KMS-11 (cell line): Measurements from ENCODE around the gene YKT6.

Experiments used
- H2AFZ ChIP-seq: fragments of 200-600 bp; sonication (generic); 2 replicates; pipeline ENCODE4 v1.6.1; 2016; ENCODE audit warnings: antibody characterized with exemption, mixed run types, low read depth
- H3K27ac ChIP-seq: fragments of 200-600 bp; sonication (generic); 2 replicates; pipeline ENCODE4 v1.6.1; 2016; ENCODE audit warnings: mild to moderate bottlenecking, mixed run types
- H3K27me3 ChIP-seq: fragments of 200-600 bp; sonication (generic); 2 replicates; pipeline ENCODE4 v1.6.1; 2017; ENCODE audit warnings: mild to moderate bottlenecking, low read depth, mixed run types, moderate library complexity; ENCODE audit not compliant: insufficient read depth
- H3K36me3 ChIP-seq: fragments of 200-600 bp; sonication (generic); 2 replicates; pipeline ENCODE4 v1.6.1; 2017; ENCODE audit warnings: mild to moderate bottlenecking, mixed run types; ENCODE audit not compliant: insufficient read depth
- H3K4me1 ChIP-seq: fragments of 200-600 bp; sonication (generic); 2 replicates; pipeline ENCODE4 v1.6.1; 2016; ENCODE audit warnings: mild to moderate bottlenecking, low read depth, mixed run types; ENCODE audit not compliant: poor library complexity, severe bottlenecking
- H3K4me2 ChIP-seq: fragments of 200-600 bp; sonication (generic); 2 replicates; pipeline ENCODE4 v1.7.0; 2016; ENCODE audit warnings: mild to moderate bottlenecking, mixed run types
- H3K4me3 ChIP-seq: fragments of 200-600 bp; sonication (generic); IDR thresholded peaks from 2 replicates; pipeline ENCODE4 v1.6.1; 2017; ENCODE audit warnings: low read depth, low read length, mixed read lengths; ENCODE audit not compliant: insufficient read depth
- H3K79me2 ChIP-seq: fragments of 200-600 bp; sonication (generic); 2 replicates; pipeline ENCODE4 v1.6.1; 2016; ENCODE audit warnings: low read depth, mixed run types; ENCODE audit not compliant: insufficient read depth
- H3K9ac ChIP-seq: fragments of 200-600 bp; sonication (generic); 2 replicates; pipeline ENCODE4 v1.6.1; 2016; ENCODE audit warnings: mild to moderate bottlenecking, mixed run types
- H4K20me1 ChIP-seq: fragments of 200-600 bp; sonication (generic); 2 replicates; pipeline ENCODE4 v1.6.1; 2016; ENCODE audit warnings: mild to moderate bottlenecking, mixed run types; ENCODE audit not compliant: insufficient read depth
- TF ChIP-seq, protein P1 (sequence below): fragments of 200-600 bp; sonication (generic); conservative IDR thresholded peaks from 2 replicates; pipeline ENCODE4 v1.6.1; 2017; ENCODE audit warnings: low read depth, mild to moderate bottlenecking, antibody characterized with exemption, low read length, moderate library complexity, mixed read lengths

The YKT6 gene

DNA sequence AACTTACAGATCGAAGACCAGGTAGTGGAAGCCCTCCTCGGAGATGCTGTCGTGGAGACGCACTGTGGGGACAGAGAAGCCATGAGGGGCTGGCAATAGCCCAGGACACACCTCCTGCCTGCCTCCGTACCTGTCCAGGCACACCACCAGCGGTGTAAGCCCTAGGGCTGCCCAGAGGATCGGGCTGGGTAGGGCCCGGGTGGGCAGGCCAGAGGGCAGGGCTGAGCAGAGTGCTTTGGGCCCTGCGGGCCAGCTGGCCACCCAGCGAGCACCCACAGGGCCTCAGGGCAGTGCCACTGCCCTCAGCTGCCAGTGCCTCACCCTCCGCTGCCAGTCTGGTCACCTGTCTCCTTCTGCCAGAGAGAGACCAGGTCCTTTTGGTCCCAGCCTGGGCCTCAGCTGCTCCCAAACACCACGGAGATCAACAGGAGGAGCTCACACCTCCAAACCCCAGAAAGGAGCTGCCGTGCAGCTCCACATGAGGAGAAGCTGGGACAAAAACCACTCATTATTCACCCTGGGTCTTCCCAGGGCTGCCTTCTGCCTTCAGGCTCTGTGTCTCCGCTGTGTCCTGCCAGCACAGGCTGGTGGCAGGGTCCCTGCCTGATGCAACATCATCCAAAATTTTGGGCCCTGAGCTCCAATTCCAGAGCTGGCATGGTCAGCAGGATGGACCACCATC lies 58.2 kb downstream of the YKT6 start:
- Histone ChIP-seq H3K4me2 (no peak overlapping the region), H3K79me2 (no peaks in the 10 kb centered on the region), H3K36me3 (no peaks in the 10 kb centered on the region), H3K4me1 (no peaks in the 10 kb centered on the region), H3K9ac (no peak overlapping the region), H3K27me3 (peaks cover 6% of the 10 kb centered on the region; the same call in 1 of the 2 replicates), H3K27ac (no peak overlapping the region), H2AFZ (no peak overlapping the region), H3K4me3 (no peak overlapping the region), H4K20me1 (no peaks in the 10 kb centered on the region)
- TF ChIP-seq, protein P1, sequence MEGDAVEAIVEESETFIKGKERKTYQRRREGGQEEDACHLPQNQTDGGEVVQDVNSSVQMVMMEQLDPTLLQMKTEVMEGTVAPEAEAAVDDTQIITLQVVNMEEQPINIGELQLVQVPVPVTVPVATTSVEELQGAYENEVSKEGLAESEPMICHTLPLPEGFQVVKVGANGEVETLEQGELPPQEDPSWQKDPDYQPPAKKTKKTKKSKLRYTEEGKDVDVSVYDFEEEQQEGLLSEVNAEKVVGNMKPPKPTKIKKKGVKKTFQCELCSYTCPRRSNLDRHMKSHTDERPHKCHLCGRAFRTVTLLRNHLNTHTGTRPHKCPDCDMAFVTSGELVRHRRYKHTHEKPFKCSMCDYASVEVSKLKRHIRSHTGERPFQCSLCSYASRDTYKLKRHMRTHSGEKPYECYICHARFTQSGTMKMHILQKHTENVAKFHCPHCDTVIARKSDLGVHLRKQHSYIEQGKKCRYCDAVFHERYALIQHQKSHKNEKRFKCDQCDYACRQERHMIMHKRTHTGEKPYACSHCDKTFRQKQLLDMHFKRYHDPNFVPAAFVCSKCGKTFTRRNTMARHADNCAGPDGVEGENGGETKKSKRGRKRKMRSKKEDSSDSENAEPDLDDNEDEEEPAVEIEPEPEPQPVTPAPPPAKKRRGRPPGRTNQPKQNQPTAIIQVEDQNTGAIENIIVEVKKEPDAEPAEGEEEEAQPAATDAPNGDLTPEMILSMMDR = no peak

DNA sequence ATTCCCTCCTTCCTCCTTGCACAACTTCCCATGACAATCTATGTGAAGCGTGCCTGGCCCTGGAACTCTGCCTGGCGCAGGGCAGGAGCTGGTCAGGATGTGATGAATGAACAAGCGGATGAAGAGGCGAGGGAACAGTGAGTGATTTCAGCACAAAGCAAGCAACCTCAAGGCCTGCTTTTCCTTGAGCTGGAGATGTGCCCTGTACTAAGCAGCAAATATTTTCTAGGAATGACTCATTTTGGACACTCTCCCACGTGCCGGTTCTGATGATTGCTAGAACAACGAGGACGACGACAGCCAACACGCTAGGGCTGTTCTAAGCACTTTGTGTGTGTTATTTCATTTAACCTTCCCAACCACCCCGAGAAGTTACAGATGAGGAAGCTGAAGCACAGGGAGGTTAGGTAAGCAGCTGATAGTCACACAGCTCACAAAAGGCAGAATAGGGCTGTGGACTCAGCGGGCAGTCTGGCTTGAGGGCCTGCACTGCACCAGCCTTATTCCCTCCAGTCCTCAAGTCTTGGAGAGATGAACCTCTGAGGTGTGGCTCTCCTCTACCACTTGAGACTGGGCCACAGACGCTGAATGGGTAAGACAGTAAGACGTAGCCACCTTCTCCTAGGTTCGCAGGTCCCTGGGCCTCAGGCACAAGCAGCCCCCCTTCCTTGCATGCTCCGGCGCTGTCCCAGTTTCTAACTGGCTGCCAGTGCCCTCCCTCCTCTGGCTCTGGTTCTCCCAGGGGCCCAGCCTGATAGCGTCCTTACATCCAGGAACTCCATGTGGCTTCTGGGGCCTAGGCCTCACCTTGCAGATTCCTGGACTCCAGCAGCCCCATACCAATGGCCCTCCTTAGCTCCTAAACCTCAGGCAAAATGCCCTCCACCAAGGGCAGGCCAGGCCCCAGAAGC lies 59.0 kb downstream of the YKT6 start:
- no peak overlapping the region for H3K9ac ChIP-seq
- H3K4me1 ChIP-seq = no peaks in the 10 kb centered on the region
- no peak overlapping the region for H3K4me3 ChIP-seq
- no peaks in the 10 kb centered on the region for H3K79me2 ChIP-seq
- no peaks in the 10 kb centered on the region for H4K20me1 ChIP-seq
- peaks cover 14% of the 10 kb centered on the region; the same call in 1 of the 2 replicates for H3K27me3 ChIP-seq
- H2AFZ ChIP-seq = no peak overlapping the region
- no peak overlapping the region for H3K4me2 ChIP-seq
- TF ChIP-seq, protein P1 = no peak
- no peak overlapping the region for H3K27ac ChIP-seq
- no peaks in the 10 kb centered on the region for H3K36me3 ChIP-seq

DNA sequence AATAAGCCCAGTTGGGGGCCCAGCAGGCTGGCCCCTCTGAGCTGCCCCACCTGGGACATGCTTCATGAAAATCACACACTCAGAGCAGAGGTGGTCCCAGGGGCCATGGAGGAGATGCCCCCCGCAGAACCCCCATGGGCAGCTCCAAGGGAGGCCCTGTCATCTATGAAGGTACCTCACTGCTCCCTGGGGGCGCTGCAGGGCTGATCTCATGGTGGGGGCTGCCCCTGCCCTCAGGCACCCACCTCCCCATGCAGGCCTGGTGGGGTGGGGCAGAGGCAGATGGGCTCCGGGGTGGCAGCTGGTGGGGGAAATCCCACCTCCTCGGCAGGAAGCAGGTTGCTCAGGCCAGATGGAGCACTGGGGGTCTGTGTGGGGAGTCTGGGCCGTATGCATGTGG lies 60.5 kb downstream of the YKT6 start:
- no peaks in the 10 kb centered on the region for H3K79me2 ChIP-seq
- no peak overlapping the region for H3K9ac ChIP-seq
- H3K27me3 ChIP-seq = peaks cover 20% of the 10 kb centered on the region; the same call in 1 of the 2 replicates
- TF ChIP-seq, protein P1 = no peak
- no peaks in the 10 kb centered on the region for H3K36me3 ChIP-seq
- no peak overlapping the region for H3K27ac ChIP-seq
- H3K4me3 ChIP-seq = no peak overlapping the region
- H3K4me2 ChIP-seq = no peak overlapping the region
- H2AFZ ChIP-seq = no peak overlapping the region
- no peaks in the 10 kb centered on the region for H3K4me1 ChIP-seq
- H4K20me1 ChIP-seq = no peaks in the 10 kb centered on the region

DNA sequence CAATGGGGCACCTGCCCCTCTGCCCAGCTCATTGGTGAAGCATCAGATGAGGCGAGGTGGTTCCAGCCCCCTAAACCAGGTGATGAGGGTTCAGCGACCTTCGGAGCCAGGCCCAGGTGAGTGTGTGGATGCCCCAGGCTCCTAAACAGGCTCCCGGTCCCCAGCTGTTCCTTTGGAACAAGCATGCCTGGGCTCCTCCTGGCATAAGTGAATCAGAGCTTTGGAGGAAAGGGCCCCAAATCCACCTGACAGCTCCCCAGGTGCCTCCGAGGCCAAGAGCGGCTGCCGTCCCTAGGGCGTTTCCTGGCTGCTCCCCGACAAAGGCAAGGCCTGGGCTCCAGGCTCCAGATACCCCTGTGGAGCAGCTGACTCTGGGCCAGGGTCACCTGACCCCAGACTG lies 61.3 kb downstream of the YKT6 start:
- peaks cover 27% of the 10 kb centered on the region; the same call in 1 of the 2 replicates for H3K27me3 ChIP-seq
- no peak overlapping the region for H3K4me2 ChIP-seq
- H3K36me3 ChIP-seq = no peaks in the 10 kb centered on the region
- no peak overlapping the region for H2AFZ ChIP-seq
- TF ChIP-seq, protein P1 = no peak
- no peak overlapping the region for H3K4me3 ChIP-seq
- H3K27ac ChIP-seq = no peak overlapping the region
- H3K9ac ChIP-seq = no peak overlapping the region
- no peaks in the 10 kb centered on the region for H3K4me1 ChIP-seq
- H3K79me2 ChIP-seq = no peaks in the 10 kb centered on the region
- H4K20me1 ChIP-seq = no peaks in the 10 kb centered on the region
